Common myeloid progenitor, CD34-positive (primary cell): ENCODE data around the gene LRP3.
"Not testable (repeated sequence)": the region's sequence is repeated elsewhere in the genome, so short reads cannot be mapped to it uniquely, and the experiment has no call there.

ENCODE experiments used
- CTCF ChIA-PET: fragments of 350-600 bp; sonication (Branson Sonifier 250); formaldehyde crosslinking; loops from one replicate; lab custom pipeline; 2021; ENCODE audit warnings: antibody characterized with exemption; lab: Charles Lee
- POLR2A ChIA-PET: fragments of 350-600 bp; sonication (Branson Sonifier 250); formaldehyde crosslinking; loops from one replicate; lab custom pipeline; 2021; ENCODE audit warnings: antibody characterized with exemption; lab: Charles Lee
- DNase-seq, 3 donors: peaks; one replicate each; pipeline versions ENCODE4 v3.0.0 to v3.0.0-alpha.2; 2013
- H3K27ac ChIP-seq, 2 experiments: 1 replicate in 1 of 2; 2 replicates in 1 of 2; pipeline ENCODE4 v1.7.0; 2013; ENCODE audit warnings: inconsistent platforms in 2 of 2, low read length in 2 of 2, mild to moderate bottlenecking in 2 of 2, low read depth in 1 of 2, moderate library complexity in 1 of 2; ENCODE audit not compliant: severe bottlenecking in 2 of 2, insufficient read depth in 1 of 2, poor library complexity in 1 of 2
- H3K27me3 ChIP-seq, 5 experiments: replicated peaks in 2 of 5; 1 replicate in 3 of 5; 2 replicates in 2 of 5; pipeline versions ENCODE4 v1.6.1 to v1.7.0; 2013; ENCODE audit warnings: low read length in 4 of 5, mild to moderate bottlenecking in 2 of 5, moderate library complexity in 2 of 5, inconsistent platforms in 1 of 5; ENCODE audit not compliant: insufficient read depth in 5 of 5, control insufficient read depth in 4 of 5
- H3K36me3 ChIP-seq, 4 experiments: 1 replicate in 2 of 4; 2 replicates in 2 of 4; pipeline versions ENCODE4 v1.6.1 to v1.7.0; 2013; ENCODE audit warnings: low read length in 3 of 4, control low read depth in 1 of 4, mild to moderate bottlenecking in 1 of 4; ENCODE audit not compliant: control insufficient read depth in 4 of 4, insufficient read depth in 4 of 4
- H3K4me1 ChIP-seq, 4 experiments: 1 replicate in 3 of 4; 2 replicates in 1 of 4; pipeline versions ENCODE4 v1.6.1 to v1.7.1; 2013; ENCODE audit warnings: low read length in 3 of 4, mild to moderate bottlenecking in 3 of 4, control low read depth in 1 of 4, inconsistent platforms in 1 of 4, moderate library complexity in 1 of 4; ENCODE audit not compliant: control insufficient read depth in 4 of 4, insufficient read depth in 4 of 4; ENCODE audit errors: control extremely low read depth in 1 of 4
- H3K4me3 ChIP-seq, 7 experiments: 1 replicate in 4 of 7; 2 replicates in 3 of 7; pipeline versions ENCODE4 v1.5.1 to v1.7.0; 2013; ENCODE audit warnings: mild to moderate bottlenecking in 7 of 7, low read length in 6 of 7, moderate library complexity in 6 of 7, inconsistent platforms in 2 of 7, low read depth in 2 of 7, control low read depth in 1 of 7; ENCODE audit not compliant: insufficient read depth in 4 of 7, control insufficient read depth in 1 of 7; ENCODE audit errors: extremely low read depth in 1 of 7
- H3K9me3 ChIP-seq, 5 experiments: 1 replicate in 4 of 5; 2 replicates in 1 of 5; pipeline versions ENCODE4 v1.6.1 to v1.7.1; 2013; ENCODE audit warnings: low read length in 4 of 5, mild to moderate bottlenecking in 2 of 5, inconsistent platforms in 1 of 5, low read depth in 1 of 5, moderate library complexity in 1 of 5; ENCODE audit not compliant: control insufficient read depth in 4 of 5, insufficient read depth in 2 of 5; ENCODE audit errors: control extremely low read depth in 1 of 5
- WGBS: methylation state at CpG from one replicate; pipeline ENCODE4 v1.1.5; 2013; ENCODE audit not compliant: insufficient coverage; 5-methylcytosine and 5-hydroxymethylcytosine counted together

LRP3 gene

GRCh38 chr19:33216198-33216830 lies 22.2 kb downstream of the LRP3 start:
- H3K27ac ChIP-seq = no peak overlapping the region
- POLR2A ChIA-PET = no interaction called here
- H3K9me3 ChIP-seq = no peaks in the 10 kb centered on the region
- no peaks in the 10 kb centered on the region for H3K4me1 ChIP-seq
- DNase-seq = no peak
- CTCF ChIA-PET = interaction anchor here (0.6 kb wide), 1 partner anchor 198 kb away, joined by 4 read pairs; no protein-coding TSS in a partner anchor
- H3K27me3 ChIP-seq = no peaks in the 10 kb centered on the region
- H3K36me3 ChIP-seq = no peaks in the 10 kb centered on the region
- WGBS = 84% methylated on average over 7 of the region's 12 CpGs
- no peak overlapping the region for H3K4me3 ChIP-seq

GRCh38 chr19:33217881-33218280 lies 23.8 kb downstream of the LRP3 start:
- no peaks in the 10 kb centered on the region for H3K4me1 ChIP-seq

GRCh38 chr19:33219261-33219815 lies 25.2 kb downstream of the LRP3 start:
- no peak for DNase-seq
- CTCF ChIA-PET = interaction anchor here (0.9 to 1.0 kb wide), 2 partner anchors 10 to 23 kb away, joined by 3 read pairs; no protein-coding TSS in a partner anchor

More at GRCh38 chr19:33217881-33218280, 23.8 kb downstream of the LRP3 start:
- Histone ChIP-seq H3K27ac (no peak overlapping the region), H3K27me3 (peaks cover 0 to 2% (median 0%) of the 10 kb centered on the region in 5 experiments), H3K36me3 (no peaks in the 10 kb centered on the region), H3K4me3 (no peak overlapping the region), H3K9me3 (no peaks in the 10 kb centered on the region)
- no peak for DNase-seq
- ChIA-PET CTCF (interaction anchor here (0.6 kb wide), 1 partner anchor 87 kb away, joined by 3 read pairs; no protein-coding TSS in a partner anchor), POLR2A (no interaction called here)
- WGBS = 96% methylated on average over 8 of the region's 8 CpGs

GRCh38 chr19:33220115-33220514 lies 26.0 kb downstream of the LRP3 start:
- H3K36me3 ChIP-seq = no peaks in the 10 kb centered on the region
- WGBS = 94% methylated on average over 13 of the region's 18 CpGs
- no peaks in the 10 kb centered on the region for H3K4me1 ChIP-seq
- no peak overlapping the region for H3K27ac ChIP-seq
- no peaks in the 10 kb centered on the region for H3K9me3 ChIP-seq
- peaks cover 0 to 19% (median 15%) of the 10 kb centered on the region in 5 experiments for H3K27me3 ChIP-seq
- DNase-seq = no peak
- no peak overlapping the region for H3K4me3 ChIP-seq
- POLR2A ChIA-PET = no interaction called here
- CTCF ChIA-PET = no interaction called here

More at GRCh38 chr19:33219261-33219815, 25.2 kb downstream of the LRP3 start:
- Histone ChIP-seq H3K9me3 (no peaks in the 10 kb centered on the region), H3K27ac (no peak overlapping the region), H3K36me3 (no peaks in the 10 kb centered on the region), H3K4me1 (no peaks in the 10 kb centered on the region), H3K27me3 (peaks cover 0 to 11% (median 8%) of the 10 kb centered on the region in 5 experiments), H3K4me3 (no peak overlapping the region)
- POLR2A ChIA-PET = no interaction called here
- WGBS = 89% methylated on average over 12 of the region's 12 CpGs

GRCh38 chr19:33220735-33221134 lies 26.6 kb downstream of the LRP3 start:
- Histone ChIP-seq H3K27me3 (peaks cover 0 to 25% (median 15%) of the 10 kb centered on the region in 5 experiments), H3K9me3 (no peaks in the 10 kb centered on the region), H3K4me3 (no peak overlapping the region), H3K36me3 (no peaks in the 10 kb centered on the region), H3K4me1 (peaks cover 0 to 3% (median 0%) of the 10 kb centered on the region in 4 experiments), H3K27ac (no peak overlapping the region)
- CTCF ChIA-PET = interaction anchor here (1.3 kb wide), 1 partner anchor 195 kb away, joined by 4 read pairs; no protein-coding TSS in a partner anchor
- POLR2A ChIA-PET = no interaction called here
- no peak for DNase-seq
- 93% methylated on average over 9 of the region's 9 CpGs for WGBS

GRCh38 chr19:33221638-33222037 lies 27.5 kb downstream of the LRP3 start:
- CTCF ChIA-PET = interaction anchor here (1.3 kb wide), 1 partner anchor 194 kb away, joined by 4 read pairs; no protein-coding TSS in a partner anchor
- POLR2A ChIA-PET = no interaction called here
- H3K9me3 ChIP-seq = no peaks in the 10 kb centered on the region
- 96% methylated on average over 6 of the region's 6 CpGs for WGBS
- H3K36me3 ChIP-seq = no peaks in the 10 kb centered on the region
- H3K27ac ChIP-seq = no peak overlapping the region
- H3K4me1 ChIP-seq = peaks cover 0 to 11% (median 4%) of the 10 kb centered on the region in 4 experiments
- peaks cover 0 to 34% (median 20%) of the 10 kb centered on the region in 5 experiments for H3K27me3 ChIP-seq
- no peak overlapping the region for H3K4me3 ChIP-seq
- DNase-seq = no peak

GRCh38 chr19:33222255-33222654 lies 28.1 kb downstream of the LRP3 start:
- H3K4me3 ChIP-seq, H3K36me3 ChIP-seq, H3K27ac ChIP-seq, DNase-seq, H3K9me3 ChIP-seq, POLR2A ChIA-PET: not testable (repeated sequence)
- CTCF ChIA-PET = interaction anchor here (1.3 kb wide), 1 partner anchor 194 kb away, joined by 4 read pairs; no protein-coding TSS in a partner anchor
- H3K27me3 ChIP-seq = peaks cover under 1 to 38% (median 22%) of the 10 kb centered on the region in 5 experiments
- WGBS = no CpG with 5 or more reads among the region's 2 CpGs
- peaks cover 0 to 13% (median 4%) of the 10 kb centered on the region in 4 experiments for H3K4me1 ChIP-seq
